Activated naive CD4-positive, alpha-beta T cell (primary cell): Measurements from ENCODE around the gene RNF212.

Source experiments
- DNase-seq, 4 experiments: peaks; one replicate each; lab custom pipeline; 2025; lab: John Stamatoyannopoulos, UW

The RNF212 gene

DNA sequence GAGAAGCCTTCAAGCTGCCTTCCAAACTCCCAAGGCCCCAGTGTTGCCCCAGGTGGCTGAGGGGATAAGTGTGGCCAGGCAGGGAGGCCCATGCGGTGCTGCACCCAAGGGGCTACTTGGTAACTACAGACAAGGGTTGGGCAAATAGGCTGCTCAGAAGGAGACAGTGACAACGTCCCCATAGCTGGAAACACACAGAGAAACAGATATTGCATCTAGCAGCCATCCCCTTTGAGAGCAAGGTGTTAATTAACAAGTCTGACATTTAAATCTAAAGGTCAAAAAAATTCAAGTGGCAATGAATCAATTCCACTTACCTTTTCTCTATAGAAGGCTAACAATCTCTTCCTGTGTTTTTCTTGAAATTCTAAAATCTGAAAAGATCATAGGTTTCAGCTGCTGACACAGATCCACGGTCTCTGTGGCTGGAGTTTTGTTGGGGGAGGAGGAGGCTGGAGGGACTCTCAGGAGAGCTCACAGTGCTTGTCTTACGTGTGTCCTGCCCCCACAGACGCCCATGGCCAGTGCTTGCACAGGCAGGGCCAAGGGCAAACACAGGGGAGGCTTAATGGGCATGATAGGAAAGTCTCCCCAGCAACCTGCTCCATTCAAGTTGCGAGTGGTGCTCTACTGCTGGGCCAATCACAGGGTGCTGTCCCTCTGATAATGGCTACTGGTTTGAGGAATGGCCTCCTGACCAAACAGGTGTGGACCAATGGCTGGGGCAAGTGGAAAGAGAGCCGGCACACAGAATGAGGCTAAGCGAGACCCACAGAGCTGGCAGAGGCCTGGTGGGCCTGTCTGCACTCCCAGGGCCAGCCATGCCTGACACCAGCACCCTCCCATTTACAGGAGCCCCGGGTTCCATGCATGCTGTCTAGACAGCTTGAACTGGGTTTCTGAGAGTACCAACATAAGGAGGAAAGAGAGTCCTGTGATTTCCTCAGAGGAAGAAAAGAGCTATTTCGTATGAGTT is 22.6 kb downstream of the RNF212 start:
- DNase-seq, result no peak

DNA sequence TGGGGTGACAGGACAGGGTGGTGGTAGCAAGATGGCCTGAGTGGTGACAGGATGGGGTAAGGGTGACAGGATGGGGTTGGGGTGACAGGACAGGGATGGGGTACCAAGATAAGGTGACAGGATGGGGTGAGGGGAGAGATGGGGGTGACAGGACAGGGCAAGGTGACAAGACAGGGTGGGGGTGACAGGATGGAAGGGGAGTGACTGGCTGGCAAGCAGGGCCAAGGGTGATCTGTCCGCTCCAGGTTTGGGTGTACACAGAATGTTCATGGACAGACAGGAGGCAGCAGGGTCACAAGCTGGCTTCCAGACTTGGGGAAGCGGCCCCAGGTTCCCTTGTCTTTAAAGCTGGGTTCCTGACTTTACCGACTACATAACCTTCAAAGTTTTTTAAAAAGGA is 23.3 kb downstream of the RNF212 start:
- no peak for DNase-seq

DNA sequence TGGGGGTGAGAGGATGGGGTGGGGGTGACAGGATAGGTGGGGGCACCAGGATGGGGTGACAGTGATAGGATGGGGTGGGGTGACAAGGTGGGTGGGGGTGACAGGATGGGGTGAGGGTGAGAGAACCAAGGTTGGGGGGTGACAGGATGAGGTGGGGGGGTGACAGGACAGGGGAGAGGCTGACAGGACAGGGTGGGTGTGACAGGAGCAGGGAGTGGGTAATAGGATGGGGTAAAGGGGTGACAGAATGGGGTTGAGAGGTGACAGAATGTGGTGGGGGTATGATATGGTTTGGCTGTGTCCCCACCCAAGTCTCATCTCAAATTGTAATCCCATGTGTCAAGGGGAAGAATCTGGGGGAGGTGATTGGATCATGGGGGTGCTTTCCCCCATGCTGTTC is 26.0 kb downstream of the RNF212 start:
- no peak for DNase-seq

DNA sequence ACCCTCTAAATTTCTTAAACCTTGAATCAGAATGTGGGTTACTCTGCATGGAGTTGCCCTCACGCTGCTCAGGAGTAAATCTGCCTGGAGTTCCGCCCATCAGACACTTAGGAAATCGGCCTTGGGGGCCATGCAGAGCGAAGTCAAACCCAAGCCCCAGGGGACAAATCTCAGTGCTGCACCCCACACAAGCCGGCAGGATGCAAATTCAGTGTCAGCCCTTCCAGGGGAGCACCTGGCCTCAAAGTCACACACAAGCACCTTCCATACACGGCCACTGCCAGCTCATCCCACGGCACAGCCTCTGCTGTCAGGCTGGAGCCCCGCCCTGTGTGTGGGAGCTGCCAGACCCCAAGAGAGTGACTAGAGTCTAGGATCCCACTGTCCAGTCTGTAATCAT is 27.4 kb downstream of the RNF212 start:
- DNase-seq, result no peak

DNA sequence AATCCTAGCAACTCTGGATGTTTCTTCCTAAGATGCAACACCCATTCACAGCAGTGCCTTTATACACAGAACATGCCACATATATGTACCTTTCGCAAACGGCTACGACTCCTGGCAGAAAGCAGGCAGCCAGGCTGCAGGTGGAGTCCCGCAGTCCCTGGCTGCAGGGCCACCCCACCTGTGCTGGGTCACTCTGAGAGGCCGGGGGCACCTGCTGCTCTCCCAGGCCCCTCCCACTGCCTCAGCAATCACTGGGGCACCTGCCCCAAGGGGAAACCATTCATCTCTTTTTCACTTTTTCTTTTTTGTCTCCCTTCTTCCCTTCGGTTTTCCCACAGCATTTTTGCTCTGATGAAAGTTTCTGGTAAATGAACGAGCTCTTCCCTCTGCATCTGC is 28.0 kb downstream of the RNF212 start:
- no peak for DNase-seq

DNA sequence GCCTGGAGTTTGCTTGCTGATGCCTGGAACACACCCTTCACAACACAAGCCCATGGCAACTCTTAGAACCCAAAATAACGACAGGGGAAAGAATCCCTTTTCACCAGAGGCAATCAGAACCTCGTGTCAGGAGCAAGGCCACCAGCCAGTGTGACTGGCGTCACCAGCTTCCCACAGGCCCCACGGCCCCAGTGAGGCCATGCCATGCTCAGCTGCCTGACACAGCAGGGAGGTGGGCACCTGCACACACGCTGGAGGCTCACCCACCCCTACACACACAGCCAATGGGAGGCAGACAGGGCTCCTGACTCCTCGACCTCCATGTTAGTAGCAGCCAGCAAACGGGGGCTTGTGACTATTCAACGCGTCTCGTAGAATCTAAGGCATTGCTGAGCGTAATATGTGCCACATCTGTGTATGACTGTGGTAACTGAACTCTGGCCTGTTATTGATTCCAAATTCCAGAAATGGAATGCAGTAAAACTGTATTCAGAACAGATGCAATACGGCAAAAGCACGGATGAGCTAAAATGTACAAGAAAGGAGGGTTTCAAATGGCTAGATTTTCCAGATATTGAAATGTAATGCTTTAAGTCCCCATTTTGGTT is 28.5 kb downstream of the RNF212 start:
- DNase-seq, result no peak

DNA sequence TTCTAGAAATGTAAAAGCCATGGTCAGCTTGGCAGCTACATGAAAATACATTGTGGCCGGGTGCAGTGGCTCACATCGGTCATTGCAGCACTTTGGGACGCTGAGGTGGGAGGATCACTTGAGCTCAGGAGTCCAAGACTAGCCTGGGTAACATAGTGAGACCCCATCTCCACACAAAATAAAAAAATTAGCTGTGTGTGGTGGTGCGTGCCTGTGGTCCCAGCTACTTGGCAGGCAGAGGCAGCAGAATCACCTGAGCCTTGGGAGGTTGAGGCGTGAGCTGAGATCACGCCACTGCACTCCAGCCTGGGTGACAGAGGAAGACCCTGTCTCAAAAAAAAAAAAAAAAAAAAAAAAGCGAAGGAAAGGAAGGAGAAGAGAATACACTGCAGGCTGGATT is 29.0 kb downstream of the RNF212 start:
- no peak for DNase-seq

DNA sequence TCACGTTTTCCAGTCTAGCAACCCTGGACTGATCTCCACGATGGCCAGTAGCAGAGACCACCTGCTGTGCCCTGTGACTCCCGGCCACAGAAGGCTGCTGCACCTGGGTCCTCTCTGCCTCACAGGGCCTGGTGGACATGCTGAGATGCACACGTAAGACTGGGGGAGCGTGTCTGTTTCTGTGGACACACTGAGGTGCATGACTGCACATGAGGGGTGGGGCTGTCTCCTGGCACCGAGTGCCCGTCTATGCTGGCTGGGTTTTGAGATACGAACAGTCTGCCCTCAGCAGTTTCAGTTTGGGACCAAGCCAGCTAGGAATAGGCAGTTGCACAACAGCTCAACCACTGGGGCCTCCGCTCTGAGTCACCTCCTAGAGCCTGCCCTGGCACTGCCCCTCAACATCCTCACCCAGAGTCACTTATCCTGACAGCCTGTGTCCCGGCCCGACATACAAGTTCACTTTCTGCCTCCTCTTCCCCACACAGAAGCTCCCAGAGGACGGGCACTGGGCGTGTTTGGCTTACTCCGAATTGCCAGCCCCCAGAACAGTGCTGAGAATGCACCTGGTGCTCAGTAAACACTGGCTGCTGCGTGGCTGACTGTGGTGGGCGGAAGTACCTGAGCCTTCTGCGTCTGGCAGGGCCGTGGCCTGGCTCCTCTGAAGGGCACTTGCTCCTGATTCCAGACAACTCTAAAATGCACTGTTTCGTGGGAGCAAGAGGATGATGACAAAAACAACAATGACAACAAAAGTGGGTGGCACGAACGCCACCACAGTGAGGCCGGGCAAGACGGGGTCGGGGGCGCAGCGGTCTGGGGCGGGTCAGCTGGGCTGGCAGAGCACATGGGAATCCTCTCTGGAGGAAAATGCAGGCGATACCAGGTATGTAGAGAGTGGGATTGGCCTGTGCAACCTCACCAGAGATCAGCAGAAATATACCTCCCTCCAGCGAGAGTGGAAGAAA is 30.9 kb downstream of the RNF212 start:
- no peak for DNase-seq

DNA sequence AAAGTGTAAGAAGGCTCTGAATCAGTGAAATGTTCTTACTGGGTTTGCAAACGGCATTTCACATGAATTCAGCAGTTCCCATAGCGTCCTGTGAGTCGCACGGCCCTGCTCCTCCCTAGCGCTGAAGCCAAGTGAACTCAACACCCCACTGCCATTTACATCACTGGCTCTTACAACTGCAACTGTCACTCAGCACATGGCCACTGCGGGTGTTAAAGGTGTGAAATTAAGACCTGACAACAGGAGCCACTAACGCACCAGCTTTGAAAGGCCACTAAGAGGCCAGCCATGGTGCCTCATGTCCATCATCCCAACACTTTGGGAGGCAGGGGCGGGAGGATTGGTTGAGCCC is 31.7 kb downstream of the RNF212 start:
- no peak for DNase-seq

DNA sequence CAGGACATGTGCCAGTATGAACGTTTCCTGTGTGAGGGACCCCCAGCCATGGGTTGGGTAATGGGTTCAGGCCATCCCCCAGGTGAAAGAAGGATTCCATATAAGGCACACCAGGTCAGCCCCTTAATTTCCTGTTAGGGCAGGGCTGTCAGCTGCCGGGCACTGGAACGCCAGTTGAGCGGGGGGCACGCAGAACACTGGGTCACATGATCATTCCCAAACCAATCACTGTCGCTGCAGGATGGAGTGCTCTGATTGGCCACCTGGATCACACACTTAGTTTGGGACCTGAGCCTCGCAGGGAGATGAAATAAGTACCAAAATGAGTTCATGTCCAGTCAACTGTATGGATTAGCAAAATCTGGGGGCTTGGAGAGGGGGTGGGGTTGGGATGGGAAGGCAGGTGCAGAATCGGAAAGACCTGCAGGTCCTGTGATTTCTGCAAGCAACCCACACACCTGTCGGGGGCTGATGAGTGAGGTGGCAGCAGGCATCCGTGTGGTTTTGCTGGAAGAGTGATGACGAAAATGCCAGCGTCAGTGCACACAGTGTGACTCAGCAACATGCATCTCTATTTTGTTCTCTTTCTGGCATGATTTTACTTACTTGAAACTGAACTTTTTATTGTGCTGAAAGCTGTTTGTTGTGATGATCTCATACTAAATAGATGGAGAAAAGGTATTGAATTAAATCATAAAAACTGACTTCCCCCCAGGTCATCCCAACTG is 32.2 kb downstream of the RNF212 start:
- DNase-seq, result no peak

DNA sequence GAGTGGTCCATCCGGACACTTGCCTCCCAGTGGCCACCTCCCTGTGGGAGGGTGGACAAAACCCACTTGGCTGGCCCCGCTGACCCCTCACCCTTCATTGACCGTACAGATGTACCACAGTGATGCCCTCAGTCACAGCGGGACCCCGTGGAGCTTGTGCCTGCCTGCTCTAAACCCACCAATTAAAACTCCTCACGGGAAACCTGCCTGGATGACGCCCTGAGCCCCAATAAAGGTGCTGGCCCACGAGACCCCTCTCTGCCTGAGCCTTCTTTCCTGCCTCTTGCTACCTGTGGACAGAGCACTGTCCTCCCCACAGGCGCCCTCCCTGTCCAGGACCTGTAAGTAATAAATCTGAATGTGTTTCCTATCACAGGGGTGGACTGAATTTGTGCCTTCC is 32.9 kb downstream of the RNF212 start:
- DNase-seq, result no peak

DNA sequence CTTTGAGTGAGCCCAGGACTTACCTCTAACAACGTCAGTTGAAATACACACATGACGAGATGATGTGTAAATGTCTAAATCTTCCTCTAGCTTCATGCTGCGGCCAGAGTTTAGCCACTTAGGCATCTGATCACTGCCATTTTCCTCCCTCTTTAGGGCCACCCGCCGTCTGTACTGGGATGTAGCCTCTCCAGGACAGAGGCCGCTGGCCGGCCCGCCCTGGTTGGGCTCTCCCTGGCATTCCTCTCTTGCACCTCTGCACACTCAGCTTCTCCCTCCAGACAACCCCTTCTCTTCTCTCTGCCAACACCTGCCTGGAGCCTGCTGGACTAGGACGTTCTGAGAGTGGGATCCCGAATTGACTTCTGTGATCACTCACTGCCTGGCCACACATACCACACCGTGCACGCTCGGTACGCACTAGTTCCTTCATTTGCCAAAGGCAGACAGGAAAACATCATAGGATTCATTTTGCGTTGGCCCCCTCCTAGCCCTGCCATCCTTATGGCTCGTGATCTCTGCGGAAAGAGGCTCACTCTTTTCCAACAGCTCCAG is 33.6 kb downstream of the RNF212 start:
- no peak for DNase-seq

DNA sequence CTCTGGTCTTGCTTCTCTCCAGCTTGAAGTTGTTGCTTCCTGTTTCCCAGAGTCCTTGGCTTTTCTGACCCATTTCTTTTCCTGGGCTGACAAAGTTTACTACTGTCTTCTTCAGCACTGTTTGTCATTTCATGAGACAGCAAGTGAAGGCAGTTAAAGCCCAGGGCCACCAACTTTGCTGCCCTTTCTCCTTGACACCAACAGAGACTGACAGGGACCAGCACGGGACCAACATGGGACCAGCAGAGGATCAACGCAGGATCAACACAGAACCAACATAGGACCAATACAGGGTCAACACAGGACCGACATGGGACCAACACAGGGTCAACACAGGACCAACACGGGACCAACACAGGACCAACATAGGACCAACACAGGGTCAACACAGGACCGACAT is 34.9 kb downstream of the RNF212 start:
- no peak for DNase-seq

DNA sequence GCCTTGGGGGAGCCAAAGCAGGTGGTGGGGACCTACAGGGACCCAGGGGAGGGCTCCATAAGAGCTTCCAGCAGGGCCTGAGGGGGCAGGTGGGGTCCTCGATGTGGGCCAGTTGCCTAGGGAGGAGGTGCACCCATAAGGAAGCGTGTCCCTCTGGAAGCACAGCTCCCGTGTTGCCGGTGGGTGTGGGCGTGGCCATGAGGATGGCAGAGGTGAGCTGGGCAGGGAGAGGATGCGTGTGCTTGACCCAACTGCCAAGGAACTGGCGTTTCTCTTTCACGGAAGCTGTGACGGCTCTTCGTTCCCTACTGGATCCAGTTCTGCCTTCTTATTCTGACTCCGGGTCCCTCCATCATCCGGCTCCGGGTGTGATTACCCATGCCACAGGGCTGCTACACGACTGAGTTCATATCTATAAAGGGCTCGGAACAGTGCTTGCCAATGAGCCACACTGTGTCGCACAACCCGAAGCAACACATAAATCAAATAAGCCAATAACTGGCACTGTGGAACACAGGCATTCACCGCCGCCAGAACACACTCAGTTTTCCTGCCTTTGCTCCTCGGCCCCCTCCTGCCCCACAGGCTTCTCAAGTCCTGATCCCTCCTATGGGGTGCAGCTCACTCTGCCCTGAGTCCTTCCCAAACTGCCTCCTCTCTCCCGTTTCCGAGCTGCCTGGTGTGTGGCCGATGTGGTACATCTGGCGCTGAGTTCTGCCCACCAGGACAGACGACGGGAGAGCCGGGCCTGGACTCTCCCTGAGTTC is 35.5 kb downstream of the RNF212 start:
- DNase-seq, result no peak

DNA sequence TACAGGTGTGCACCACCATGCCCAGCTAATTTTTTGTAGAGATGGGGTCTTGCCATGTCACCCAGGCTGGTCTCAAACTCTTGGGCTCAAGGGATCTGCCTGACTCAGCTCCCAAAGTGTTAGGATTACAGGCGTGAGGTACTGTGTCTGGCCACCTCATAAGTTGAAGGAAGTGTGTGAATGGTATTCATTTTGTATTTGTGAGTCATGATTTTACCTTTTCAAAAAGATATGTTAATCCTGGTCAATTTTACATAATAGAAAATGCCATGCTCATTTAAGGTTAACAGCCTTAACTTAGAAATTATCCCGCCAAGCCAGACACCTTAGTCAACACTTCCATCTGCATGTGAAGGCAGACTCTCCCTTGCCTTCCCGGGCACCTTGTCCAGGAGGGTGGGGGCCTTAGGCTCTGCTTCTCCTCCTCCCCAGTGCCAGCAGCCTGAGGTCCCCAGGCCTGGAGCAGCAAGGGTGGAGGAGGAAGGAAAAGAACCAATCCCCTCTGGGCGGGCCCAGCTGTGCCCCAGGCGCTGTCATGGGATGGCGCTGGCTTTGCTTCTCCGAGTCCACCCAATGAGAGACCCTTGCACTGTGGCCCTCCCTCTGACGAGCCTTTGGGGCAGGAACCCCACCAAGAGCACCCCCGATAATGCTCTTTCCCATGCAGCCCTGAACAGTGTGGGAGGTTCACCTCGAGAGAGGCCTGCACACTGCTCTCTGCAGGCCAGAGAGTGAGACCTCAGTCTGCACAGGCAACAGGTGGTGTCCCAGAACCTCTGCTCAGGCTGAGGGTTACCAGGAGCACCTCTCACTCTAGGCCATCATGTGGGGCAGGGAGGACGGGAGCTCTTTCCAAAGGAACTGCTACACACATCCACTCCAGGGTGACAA is 37.3 kb downstream of the RNF212 start:
- no peak for DNase-seq

DNA sequence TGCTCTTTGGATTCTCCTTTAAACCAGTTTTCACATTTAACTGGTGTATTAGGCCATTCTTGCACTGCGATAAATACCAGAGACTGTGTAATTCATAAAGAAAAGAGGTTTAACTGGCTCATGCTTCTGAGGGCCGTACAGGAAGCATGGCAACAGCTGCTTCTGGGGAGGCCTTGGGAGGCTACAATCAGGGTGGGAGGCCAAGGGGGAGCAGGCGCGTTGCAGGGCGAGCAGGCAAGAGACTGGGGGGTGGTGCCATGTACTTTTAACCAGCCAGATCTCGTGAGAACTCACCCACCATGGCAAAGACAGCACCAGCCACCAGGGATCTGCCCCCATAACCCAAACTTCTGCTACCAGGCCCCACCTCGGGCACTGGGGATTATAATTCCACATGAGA is 38.1 kb downstream of the RNF212 start:
- DNase-seq, result no peak

DNA sequence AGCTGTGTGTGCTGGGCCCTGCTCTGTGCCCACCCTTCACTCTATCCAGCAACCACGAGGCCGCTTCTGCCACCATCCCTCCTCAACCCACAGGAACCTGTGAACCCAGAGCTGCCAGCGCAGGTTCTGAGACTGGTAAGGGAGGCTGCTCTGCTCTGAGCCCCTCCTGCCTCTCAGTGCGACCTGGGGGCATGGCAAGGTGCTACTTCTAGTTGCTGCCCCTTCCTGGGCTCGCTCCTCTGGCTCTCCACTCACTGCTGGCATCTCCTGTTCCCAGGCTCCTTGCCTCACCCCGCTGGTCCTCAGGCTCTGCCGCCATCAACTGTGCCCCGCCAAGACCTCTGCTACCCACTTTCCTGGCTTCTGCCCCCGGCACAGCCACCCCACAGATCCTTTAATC is 39.3 kb downstream of the RNF212 start:
- no peak for DNase-seq

DNA sequence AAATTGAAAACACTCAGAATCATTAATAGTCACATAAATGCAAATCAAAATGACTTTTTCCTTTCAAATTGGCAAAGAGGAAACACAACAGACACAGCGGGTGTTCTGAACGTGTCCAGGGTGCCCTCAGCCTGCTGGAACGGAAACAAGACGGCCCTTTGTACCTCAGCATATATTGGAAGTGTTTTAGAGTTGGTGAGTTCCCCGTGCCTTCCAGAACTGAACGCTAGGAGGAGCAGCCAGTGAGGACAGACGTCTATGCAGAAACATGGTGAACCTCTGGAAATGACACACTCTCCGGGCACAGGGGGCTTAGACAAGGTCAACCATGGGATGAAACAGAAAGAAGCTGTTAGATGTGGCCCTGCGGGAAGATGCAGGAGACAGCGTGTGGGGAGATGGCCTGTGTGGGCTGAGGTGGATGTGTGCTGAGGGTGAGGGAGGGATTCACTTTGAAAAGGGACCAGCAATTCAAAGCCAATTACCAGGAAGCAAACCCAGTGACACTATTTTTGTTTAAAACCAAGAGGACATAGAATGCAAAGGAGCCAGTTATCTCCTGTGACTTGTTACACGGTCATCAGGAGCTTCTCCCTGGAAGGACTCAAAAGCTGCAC is 40.4 kb downstream of the RNF212 start:
- peak in 2 of 4 experiments; percentile 6 to 41 for DNase-seq

DNA sequence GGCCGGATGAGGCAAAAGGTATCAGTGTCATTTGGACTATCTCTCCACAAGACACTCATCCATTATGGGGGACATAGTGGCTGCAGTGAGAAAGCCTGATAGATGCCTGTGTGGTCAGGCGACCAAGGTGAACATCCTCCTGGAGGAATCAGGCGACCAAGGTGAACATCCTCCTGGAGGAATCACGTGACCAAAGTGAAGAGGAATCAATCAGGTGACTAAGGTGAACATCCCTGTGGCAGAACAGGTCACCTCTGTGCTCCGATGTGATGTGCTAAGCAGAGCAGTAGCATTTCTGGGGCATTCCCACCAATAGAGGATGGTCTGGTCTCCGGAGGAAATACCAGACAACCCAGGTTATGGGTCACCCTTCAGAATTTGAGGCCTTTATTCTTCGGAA is 44.0 kb downstream of the RNF212 start:
- DNase-seq, result no peak
